OCI-LY3 (cell line): ENCODE measurements around the gene TUG1.

ENCODE experiments used
- H2AFZ ChIP-seq: fragments of 200-600, 300-600 bp; shearing (Covaris generic); 2 replicates; pipeline ENCODE4 v1.6.0; 2014; ENCODE audit warnings: antibody characterized with exemption, low read depth, low read length
- H3K27ac ChIP-seq: fragments of 200-600, 300-600 bp; sonication (generic); 2 replicates; pipeline ENCODE4 v1.5.1; 2014; ENCODE audit warnings: mild to moderate bottlenecking, low read length, moderate library complexity, mixed read lengths
- H3K27me3 ChIP-seq: fragments of 200-600, 300-600 bp; sonication (generic); 2 replicates; pipeline ENCODE4 v1.6.1; 2014; ENCODE audit warnings: low read depth, low read length, mixed read lengths
- H3K36me3 ChIP-seq: fragments of 200-600, 300-600 bp; sonication (generic); replicated peaks from 2 replicates; pipeline ENCODE3; 2014; ENCODE audit warnings: low read depth, low read length, mixed read lengths
- H3K4me1 ChIP-seq: fragments of 300-600, 200-600 bp; sonication (generic); 2 replicates; pipeline ENCODE4 v1.6.1; 2014; ENCODE audit warnings: low read length, mixed read lengths
- H3K4me2 ChIP-seq: fragments of 200-600, 300-600 bp; sonication (generic); 2 replicates; pipeline ENCODE4 v1.6.1; 2014; ENCODE audit warnings: low read length, mixed read lengths
- H3K4me3 ChIP-seq: fragments of 300-600, 200-600 bp; sonication (generic); 2 replicates; pipeline ENCODE4 v1.5.1; 2014; ENCODE audit warnings: antibody characterized with exemption, mild to moderate bottlenecking, low read length, moderate library complexity
- H3K79me2 ChIP-seq: fragments of 300-600, 200-600 bp; shearing (Covaris generic); 2 replicates; pipeline ENCODE4 v1.6.1; 2014; ENCODE audit warnings: mild to moderate bottlenecking, low read length, mixed read lengths
- H3K9ac ChIP-seq: fragments of 300-600, 200-600 bp; shearing (Covaris generic); 2 replicates; pipeline ENCODE4 v1.6.0; 2014; ENCODE audit warnings: mild to moderate bottlenecking, low read length, moderate library complexity
- H3K9me3 ChIP-seq: fragments of 200-600, 300-600 bp; shearing (Covaris generic); 2 replicates; pipeline ENCODE4 v1.6.1; 2014; ENCODE audit warnings: low read length, mixed read lengths; ENCODE audit not compliant: insufficient read depth
- H4K20me1 ChIP-seq: fragments of 200-600, 300-600 bp; sonication (generic); 2 replicates; pipeline ENCODE4 v1.6.1; 2016; ENCODE audit warnings: low read length, mixed read lengths; ENCODE audit not compliant: insufficient read depth
- CTCF ChIP-seq: fragments of 200-600, 300-600 bp; sonication (generic); IDR thresholded peaks from 2 replicates; pipeline ENCODE4 v1.5.1; 2014; ENCODE audit warnings: antibody characterized with exemption, low read length, low read depth
- EZH2phosphoT487 ChIP-seq: fragments of 200-600 bp; shearing (Covaris generic); IDR thresholded peaks from 2 replicates; pipeline ENCODE4 v1.6.1; 2018; ENCODE audit warnings: antibody characterized with exemption, mixed run types, low read depth

TUG1 gene

GRCh38 chr22:30994960-30995359 lies 25.9 kb downstream of the TUG1 start:
- no peaks in the 10 kb centered on the region for H4K20me1 ChIP-seq
- H3K9ac ChIP-seq = no peak overlapping the region
- no peak overlapping the region for H3K27ac ChIP-seq
- H3K36me3 ChIP-seq = no peaks in the 10 kb centered on the region
- 0 out of 2 replicates have a peak, but pooled peaks cover 3% of the 10 kb centered on the region for H3K9me3 ChIP-seq
- H3K79me2 ChIP-seq = no peaks in the 10 kb centered on the region
- H2AFZ ChIP-seq = no peak overlapping the region
- peak overlapping the region; percentile 3; the same call in 1 of the 2 replicates for H3K4me2 ChIP-seq
- no peaks in the 10 kb centered on the region for H3K27me3 ChIP-seq
- H3K4me3 ChIP-seq = no peak overlapping the region
- TF ChIP-seq EZH2phosphoT487 (no peak), CTCF (no peak)
- peaks cover 10% of the 10 kb centered on the region for H3K4me1 ChIP-seq

- Histone ChIP-seq H3K27me3 (no peaks in the 10 kb centered on the region), H3K79me2 (no peaks in the 10 kb centered on the region), H3K4me1 (peaks cover 10% of the 10 kb centered on the region), H3K9me3 (0 out of 2 replicates have a peak, but pooled peaks cover 3% of the 10 kb centered on the region), H2AFZ (no peak overlapping the region), H3K27ac (no peak overlapping the region), H3K4me2 (no peak overlapping the region), H3K9ac (no peak overlapping the region), H3K4me3 (no peak overlapping the region), H4K20me1 (no peaks in the 10 kb centered on the region), H3K36me3 (no peaks in the 10 kb centered on the region)
- TF ChIP-seq EZH2phosphoT487 (no peak), CTCF (no peak)
Measured at GRCh38 chr22:30996462-30996861, 27.4 kb downstream of the TUG1 start.

GRCh38 chr22:30998329-30998728 lies 29.3 kb downstream of the TUG1 start:
- Histone ChIP-seq H3K27me3 (no peaks in the 10 kb centered on the region), H3K4me1 (peaks cover 10% of the 10 kb centered on the region), H3K9ac (no peak overlapping the region), H4K20me1 (no peaks in the 10 kb centered on the region), H3K36me3 (no peaks in the 10 kb centered on the region), H3K27ac (no peak overlapping the region), H2AFZ (no peak overlapping the region), H3K9me3 (no peaks in the 10 kb centered on the region), H3K79me2 (no peaks in the 10 kb centered on the region), H3K4me2 (no peak overlapping the region), H3K4me3 (no peak overlapping the region)
- TF ChIP-seq EZH2phosphoT487 (no peak), CTCF (no peak)

- Histone ChIP-seq H2AFZ (no peak overlapping the region), H3K9me3 (peaks cover 7% of the 10 kb centered on the region; the same call in 1 of the 2 replicates), H3K4me1 (no peaks in the 10 kb centered on the region), H3K36me3 (no peaks in the 10 kb centered on the region), H3K79me2 (no peaks in the 10 kb centered on the region), H3K27me3 (no peaks in the 10 kb centered on the region), H4K20me1 (no peaks in the 10 kb centered on the region), H3K4me3 (no peak overlapping the region), H3K4me2 (no peak overlapping the region), H3K27ac (no peak overlapping the region), H3K9ac (no peak overlapping the region)
- TF ChIP-seq EZH2phosphoT487 (no peak), CTCF (no peak)
Measured at GRCh38 chr22:31001124-31001770, 32.2 kb downstream of the TUG1 start.
